Right lobe of liver (tissue), 4 donors: Measurements from ENCODE around the gene CFAP61.

Experiments
- POLR2A ChIP-seq: fragments of 450-650 bp; IDR thresholded peaks from one replicate; pipeline ENCODE4 v1.6.1; 2017; ENCODE audit warnings: antibody characterized with exemption, mild to moderate bottlenecking
- TF ChIP-seq, protein P1 (sequence below), 4 donors: fragments of 200-600 bp in 3 of 4; fragments of 450-650 bp in 1 of 4; IDR thresholded peaks; one replicate each; pipeline versions ENCODE4 v1.5.1 to v1.8.0; 2016 to 2022; ENCODE audit warnings: antibody characterized with exemption in 4 of 4, mild to moderate bottlenecking in 2 of 4
- donor health status: DM: no; HTN: no; CAD: no.
- donor health status: DM: no; HTN: no; CAD: no.
- donor health status: DM: no; HTN: yes; CAD: no.

DNA sequence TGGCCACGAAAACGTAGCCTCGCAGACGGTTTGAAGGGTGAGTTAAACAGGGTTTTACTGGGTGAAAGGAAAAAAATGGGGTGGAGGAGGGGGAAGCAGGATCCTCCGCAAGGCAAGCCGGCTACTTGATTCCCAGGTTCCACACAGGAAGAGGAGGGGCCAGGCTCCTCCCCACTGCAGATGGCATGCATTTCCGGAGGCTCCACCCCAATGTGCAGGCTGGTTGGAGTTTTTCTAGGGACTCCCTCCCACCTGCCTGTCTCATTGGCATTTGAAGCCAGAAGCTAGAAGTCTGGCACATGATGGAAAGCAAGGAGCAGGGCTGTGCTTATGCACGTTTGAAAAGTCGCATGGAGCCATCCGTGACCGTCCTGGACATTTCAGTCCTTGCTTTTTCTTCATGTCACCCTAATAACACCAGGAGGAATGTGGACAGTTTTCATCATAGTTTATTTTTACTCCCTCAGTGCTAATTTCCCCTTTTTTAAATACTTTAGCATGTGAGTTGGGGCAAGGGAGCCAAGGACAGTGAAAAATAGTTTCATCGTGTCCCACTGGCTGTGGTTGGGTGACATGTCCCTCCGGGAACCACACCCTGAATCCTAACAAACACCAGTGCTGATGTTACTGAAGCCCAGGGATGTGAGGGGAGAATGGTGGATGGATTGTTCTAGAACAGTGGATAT is 215.5 kb downstream of the CFAP61 start:
- no peak for TF ChIP-seq POLR2A
- TF ChIP-seq, protein P1, sequence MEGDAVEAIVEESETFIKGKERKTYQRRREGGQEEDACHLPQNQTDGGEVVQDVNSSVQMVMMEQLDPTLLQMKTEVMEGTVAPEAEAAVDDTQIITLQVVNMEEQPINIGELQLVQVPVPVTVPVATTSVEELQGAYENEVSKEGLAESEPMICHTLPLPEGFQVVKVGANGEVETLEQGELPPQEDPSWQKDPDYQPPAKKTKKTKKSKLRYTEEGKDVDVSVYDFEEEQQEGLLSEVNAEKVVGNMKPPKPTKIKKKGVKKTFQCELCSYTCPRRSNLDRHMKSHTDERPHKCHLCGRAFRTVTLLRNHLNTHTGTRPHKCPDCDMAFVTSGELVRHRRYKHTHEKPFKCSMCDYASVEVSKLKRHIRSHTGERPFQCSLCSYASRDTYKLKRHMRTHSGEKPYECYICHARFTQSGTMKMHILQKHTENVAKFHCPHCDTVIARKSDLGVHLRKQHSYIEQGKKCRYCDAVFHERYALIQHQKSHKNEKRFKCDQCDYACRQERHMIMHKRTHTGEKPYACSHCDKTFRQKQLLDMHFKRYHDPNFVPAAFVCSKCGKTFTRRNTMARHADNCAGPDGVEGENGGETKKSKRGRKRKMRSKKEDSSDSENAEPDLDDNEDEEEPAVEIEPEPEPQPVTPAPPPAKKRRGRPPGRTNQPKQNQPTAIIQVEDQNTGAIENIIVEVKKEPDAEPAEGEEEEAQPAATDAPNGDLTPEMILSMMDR (IDR thresholded peaks at IDR 0.05): no peak
